RPMI7951 (cell line): ENCODE measurements around the gene DENND1B. TPM values are rescaled to one million over a fixed set of nuclear protein-coding genes. Genes with fewer than 3 reads are reported as not detected.
"Not testable (repeated sequence)": the region's sequence is repeated elsewhere in the genome, so short reads cannot be mapped to it uniquely, and the experiment has no call there.

ENCODE experiments used
- DNase-seq: peaks from one replicate; pipeline ENCODE4 v3.0.0-alpha.2; 2012; ENCODE audit warnings: low read depth
- total RNA-seq: library from RNA; depleted of rRNA; stranded (reverse); fragments of >200 nt; shearing (Covaris generic); gene quantifications from 2 replicates; pipeline ENCODE4 v1.2.3, GENCODE V29; 2014

DENND1B gene
- total RNA-seq, 1 experiment from 2014 or later: 10.6 TPM

GRCh38 chr1:197786280-197786679 is 11.0 kb upstream of the DENND1B start:
- peak; percentile 29 for DNase-seq

DNA sequence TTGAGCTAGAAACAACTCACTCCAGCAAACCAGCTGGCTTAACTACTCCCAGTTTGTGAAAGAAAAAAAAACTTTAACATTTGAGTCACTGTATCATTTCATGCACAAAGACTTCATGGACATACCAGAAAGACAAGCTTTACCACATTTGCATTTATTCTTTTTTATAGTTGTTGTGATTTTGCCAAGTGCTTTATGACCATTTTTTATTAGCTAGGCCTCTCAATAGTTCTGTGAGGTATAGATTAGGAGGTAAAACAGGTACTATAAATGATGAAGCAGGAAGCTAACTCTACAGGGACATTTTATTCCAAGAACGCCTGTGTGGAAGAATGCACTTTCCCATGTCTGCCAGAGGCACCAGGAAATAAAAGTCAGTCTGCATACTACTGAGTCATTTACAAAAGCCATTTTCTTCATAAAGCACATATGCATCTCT is 8.2 kb upstream of the DENND1B start:
- no peak for DNase-seq

DNA sequence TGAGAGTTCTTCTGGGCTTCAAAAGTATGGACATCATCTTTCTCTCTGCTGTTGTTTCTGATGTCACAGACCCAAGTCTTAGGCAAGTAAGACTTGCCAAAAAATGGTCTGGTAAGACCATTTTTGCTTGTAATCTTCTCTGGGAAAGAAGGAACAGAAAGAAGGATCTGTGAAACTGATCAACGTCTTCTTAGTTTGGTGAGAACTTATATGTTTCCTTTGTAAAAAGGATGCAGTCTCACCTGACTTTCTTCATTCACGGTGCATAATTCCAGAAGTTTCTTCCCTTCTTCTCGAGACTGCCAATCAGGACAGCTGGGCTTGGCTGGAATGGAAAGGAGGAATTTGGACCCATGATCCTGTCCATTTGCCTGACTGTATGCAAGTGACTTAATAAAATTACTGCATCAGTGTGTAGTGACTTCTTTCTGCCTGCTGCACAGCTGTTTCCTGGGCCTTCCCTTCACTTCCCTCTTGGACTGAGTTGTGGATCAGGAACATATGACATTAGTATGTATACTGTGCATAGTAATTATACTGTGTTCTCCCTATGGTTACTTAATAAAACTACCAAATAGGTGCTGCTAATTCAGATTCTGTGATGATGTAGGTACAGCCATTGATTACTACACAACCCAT is 7.6 kb upstream of the DENND1B start:
- DNase-seq: no peak

DNA sequence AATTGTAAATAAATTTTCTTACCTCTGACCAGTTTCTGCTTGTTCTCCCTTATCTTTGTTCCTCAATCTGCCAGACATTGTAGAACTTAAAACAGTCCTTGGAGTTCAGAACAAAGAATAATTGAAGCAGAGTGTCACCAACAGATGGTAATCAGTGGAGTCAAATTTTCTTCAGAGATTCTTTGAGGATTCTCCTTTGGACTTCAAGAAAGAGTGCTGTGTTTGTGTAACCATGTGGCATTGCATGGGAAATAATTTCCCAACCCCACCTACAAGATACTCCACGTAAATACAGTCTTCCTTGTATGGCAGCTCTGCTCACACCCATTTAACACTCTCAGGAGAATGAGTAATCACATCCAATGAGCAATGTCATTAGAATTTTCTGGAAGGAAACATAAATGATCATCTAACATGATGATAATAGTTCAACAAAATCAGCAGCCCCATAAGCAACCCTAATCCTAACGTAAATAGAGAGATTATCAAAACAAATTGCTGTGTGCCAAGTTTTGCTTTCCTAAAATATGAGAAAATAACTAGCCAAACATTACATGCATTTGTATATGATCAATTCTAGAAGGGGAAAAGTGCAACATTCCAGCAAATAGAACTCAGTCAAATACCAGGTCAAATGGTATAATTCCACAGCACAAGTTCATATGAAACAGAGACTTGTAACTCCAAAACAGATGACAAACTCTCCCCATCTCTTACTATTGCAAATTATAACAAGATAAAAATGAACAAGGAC is 6.9 kb upstream of the DENND1B start:
- peak; percentile 27 for DNase-seq

DNA sequence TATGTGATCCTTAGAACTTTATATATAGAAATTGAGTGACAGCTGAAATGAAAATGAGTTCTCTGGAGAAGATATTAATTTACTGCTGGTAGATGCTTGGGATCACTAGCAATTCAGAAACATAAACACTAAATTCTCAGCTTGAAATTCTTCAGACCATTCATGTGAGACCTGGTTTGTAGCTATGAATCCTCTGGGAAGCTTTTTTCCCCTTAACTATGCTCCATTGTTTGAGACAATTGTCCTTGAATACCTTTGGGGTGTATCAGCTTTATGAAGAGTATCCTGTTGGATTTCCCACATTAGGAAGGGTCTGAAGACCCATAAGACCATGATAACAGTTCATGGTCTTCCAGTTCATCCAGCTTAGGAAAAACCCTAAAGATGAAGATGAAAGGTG is 4.6 kb upstream of the DENND1B start:
- DNase-seq: no peak

DNA sequence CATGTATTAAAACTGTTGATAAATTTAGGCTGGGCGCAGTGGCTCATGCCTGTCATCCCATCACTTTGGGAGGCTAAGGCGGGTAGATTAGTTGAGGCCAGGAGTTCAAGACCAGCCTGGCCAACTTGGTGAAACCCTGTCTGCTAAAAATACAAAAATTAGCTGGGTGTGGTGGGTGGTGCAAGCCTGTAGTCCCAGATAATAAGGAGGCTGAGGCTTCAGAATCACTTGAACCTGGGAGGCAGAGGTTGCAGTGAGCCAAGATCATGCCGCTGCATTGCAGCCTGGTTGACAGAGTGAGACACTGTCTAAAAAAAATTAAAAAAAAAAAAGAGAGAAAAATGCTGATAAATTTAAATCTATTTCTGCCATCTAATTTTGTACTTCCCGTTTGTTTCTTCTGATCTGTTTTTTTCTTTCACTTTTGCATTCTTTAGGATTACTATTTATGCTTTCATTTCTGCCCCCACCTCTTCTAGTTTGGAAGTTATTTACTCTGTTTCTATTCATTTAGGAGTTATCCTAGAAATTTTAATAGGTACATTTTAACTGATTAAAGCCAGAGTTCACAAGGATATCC is 3.2 kb upstream of the DENND1B start:
- no peak for DNase-seq

DNA sequence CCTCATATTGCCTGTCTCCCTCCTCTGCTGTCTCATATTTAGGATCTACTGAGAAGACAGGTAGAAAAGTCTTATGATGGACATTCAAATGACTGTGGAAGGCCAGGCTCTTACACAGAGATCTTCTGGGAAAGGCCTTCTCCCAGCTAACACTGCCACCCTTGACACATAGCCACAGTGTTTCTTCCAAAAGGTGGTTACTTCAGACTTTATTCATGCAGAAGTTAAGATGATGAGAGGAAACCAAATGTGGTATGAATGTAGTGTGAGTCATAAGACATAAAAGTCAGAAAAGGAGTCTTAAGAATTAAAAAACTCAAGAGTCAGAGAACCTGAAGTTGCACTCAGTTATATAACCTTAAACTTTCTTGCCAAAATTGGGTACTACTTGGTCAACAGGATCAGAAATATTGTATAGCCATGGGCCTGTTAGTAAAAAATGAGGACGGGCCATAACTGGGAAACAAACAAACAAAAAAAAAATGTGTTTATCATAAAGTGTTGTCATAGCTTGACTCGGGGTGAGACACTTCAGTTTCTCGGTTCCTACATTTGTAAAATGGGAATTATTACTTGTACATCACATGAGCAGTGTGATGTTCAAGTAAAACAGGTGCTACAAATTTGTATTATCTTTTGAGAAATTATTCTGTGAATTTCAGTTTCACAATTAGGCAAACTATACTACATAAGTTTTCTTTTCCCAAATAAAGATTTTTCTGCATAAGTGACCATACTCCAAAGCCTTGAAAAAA is 1.2 kb upstream of the DENND1B start:
- peak; percentile 66 for DNase-seq

GRCh38 chr1:197774466-197775281 is 606 bp downstream of the DENND1B start:
- peak; percentile 55 for DNase-seq

DNA sequence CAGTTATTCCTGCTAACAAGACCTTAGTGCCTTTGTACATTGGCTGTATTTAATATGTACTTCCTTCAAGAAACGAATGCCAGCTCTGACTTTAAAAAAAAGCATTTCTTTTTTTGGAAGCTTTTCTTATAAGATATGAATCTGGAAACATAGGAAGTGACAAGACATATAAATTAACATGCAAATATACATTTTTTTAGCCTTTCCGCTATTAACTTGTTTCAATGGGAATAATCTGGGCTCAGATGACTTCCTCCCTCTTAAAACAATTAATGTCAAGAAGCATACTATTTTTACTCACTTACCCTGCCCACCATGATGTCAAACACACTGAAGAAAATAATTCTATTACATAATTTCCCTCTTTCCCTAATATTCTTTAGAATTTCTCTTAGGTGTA is 1.4 kb downstream of the DENND1B start:
- no peak for DNase-seq

DNA sequence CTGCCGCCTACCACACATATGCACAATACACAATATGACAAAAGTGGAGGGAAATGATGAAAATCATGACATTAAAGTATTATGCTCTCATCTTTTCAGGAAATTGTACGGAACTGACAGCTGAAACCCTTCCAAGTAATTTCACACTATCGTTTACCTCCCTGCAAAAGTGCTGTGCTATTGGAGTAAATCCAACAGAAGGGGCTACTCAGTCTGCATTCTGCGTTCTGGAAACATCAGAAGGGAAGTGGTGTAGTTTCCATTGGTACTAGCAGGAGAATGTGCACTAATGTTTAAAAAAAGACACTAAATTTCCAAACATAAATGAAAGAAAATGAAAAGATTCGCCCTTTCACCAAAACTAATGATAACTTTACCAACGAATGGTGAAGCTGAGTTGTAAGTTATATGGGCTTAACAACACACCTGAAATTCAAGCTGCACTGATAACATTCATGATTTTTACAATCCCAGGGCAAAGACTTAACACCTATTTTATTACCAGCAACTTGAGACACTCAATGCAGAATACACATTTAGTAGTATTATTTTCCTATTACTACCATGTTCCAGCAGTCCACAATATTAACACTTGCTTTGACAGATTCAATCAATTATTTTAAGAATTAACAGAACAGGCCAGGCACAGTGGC is 3.2 kb downstream of the DENND1B start:
- DNase-seq: no peak

DNA sequence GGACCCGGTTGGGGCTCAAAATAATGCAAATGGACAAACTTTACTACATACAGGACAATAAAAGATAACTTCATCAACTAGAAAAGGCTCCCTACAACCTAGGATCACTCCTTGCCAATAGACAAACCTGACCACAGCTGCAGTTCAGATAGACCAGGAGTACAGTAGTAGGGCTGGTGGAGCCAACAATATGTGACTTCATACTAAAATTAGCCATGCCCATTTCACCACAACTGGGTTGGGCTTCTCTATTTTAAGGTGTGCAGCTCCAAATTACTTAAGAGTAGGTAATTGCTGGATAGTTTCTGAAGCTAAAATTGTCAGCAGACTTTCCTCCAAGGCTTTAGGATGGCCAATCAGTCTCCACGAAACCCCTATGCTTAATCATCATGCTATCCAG is 3.9 kb downstream of the DENND1B start:
- no peak for DNase-seq

DNA sequence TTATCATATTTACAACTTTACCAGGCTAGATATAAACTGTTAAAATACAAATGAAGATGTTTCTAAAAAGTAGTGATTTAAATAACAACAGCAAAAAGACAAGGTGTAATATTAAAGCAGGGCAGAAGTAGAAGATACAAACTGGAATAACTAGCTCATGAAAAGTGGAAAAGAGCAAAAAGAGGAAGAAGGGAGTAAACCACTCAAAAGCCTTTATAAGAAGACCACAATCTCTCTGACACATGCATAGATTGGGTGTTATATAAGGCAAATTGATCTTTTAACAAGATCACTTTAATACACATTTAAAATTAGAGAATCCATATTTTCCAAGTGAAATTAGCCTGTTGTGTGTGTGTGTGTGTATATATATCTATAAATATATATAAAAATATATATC is 5.0 kb downstream of the DENND1B start:
- no peak for DNase-seq

DNA sequence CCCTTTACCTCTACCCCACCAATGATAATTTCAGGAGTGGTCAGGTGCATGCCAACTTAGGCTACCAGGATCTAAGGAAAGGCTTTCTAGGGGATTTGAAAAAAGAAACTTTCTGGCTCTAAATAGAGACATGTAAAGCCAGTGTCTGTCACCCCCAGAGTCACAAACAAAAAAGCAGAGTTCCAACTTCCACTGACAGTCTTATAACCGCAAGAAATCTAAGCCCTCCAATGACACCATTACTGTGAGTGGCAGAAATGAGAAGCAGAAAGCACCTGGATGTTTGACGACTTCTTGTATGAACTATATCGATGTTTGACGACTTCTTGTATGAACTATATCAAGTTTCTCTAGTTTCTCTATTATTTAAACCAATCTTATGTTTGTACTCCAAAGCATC is 6.0 kb downstream of the DENND1B start:
- DNase-seq: no peak

- DNase-seq: no peak
Observed at GRCh38 chr1:197768014-197768805, 7.1 kb downstream of the DENND1B start.

GRCh38 chr1:197763769-197764168 is 11.5 kb downstream of the DENND1B start:
- DNase-seq: no peak

GRCh38 chr1:197763307-197763706 is 12.0 kb downstream of the DENND1B start:
- DNase-seq: no peak

DNA sequence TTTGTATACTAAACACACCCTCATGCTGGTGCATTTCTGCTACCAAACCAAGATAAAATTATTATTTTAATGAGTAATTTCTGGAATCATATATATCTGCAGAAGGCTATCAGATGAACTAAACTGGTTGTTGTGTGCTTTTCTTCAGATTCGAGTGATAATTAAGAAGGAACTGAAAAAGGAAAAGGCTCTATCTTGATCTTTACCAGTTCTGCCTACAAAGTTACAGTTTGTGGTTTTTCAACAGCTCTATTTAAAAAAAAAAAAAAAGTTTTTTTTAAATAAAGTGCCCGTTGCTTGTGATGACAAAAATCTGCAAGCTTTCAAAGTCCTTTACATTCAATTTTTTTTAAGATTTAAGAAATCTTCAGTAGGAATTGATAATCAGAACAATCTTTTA is 13.6 kb downstream of the DENND1B start:
- DNase-seq: no peak

- DNase-seq: not testable (repeated sequence)
Observed at GRCh38 chr1:197755553-197755952, 19.7 kb downstream of the DENND1B start.

DNA sequence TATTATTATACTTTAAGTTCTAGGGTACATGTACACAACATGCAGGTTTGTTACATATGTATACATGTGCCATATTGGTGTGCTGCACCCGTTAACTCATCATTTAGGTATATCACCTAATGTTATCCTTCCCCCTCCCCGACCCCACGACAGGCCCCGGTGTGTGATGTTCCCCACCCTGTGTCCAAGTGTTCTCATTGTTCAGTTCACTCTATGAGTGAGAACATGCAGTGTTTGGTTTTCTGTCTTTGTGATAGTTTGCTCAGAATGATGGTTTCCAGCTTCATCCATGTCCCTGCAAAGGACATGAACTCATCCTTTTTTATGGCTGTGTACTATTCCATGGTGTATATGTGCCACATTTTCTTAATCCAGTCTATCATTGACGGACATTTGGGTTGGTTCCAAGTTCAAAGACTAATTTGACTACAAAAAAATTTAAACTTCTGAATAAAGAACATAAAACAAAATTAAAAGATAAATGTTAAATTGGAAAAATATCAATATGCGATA is 22.6 kb downstream of the DENND1B start:
- not testable (repeated sequence) for DNase-seq

DNA sequence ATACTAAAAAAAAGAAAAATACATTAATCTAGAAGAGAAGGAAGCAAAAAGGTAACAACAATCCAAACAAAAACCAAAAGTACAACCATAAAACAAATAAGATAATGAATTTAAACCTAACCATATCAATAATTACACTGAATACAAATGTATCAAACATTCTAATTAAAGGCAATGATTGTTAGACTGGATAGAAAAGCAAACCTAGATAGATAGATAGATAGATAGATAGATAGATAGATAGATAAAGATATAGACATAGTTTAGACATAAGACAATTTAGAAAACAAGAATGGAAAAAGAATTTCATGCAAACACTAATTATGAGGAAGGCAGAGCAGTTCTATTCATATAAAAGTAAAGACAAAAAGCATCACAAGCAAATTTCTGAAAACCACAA is 24.9 kb downstream of the DENND1B start:
- no peak for DNase-seq
